ENCODE data around the gene SLMAP.

SLMAP gene

GRCh38 chr3:57755741-57756527, at the start of gene SLMAP:
SLMAP (plus strand) TSS chr3:57756309; CDS start chr3:57757652, 1,343 bp downstream.
- peak; percentile 95 for DNase-seq

GRCh38 chr3:57706462-57706861, 49.6 kb upstream of the SLMAP start:
- DNase-seq, result no peak

GRCh38 chr3:57709031-57709430, 47.1 kb upstream of the SLMAP start:
- DNase-seq, result no peak

GRCh38 chr3:57709559-57709958, 46.5 kb upstream of the SLMAP start:
- no peak for DNase-seq

DNA sequence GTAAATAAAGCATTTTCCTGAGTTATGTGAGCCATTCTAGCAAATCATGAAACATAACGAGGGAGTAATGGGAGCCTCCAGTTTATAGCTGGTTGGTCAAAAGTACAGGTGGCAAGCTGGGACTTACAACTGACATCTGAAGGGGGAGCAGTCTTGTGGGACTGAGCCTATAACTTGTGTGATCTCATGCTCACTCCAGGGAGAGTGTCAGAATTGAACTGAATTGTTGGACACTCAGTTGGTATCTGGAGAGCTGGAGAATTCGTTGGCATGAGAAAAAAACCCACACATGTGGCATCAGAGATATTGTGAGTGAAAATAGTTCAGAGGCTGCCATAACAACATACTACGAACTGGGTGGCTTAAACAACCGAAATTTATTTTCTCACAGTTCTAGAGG, 40.4 kb upstream of the SLMAP start:
- DNase-seq, result no peak

GRCh38 chr3:57717205-57717868, 38.8 kb upstream of the SLMAP start:
- DNase-seq, result no peak

- DNase-seq, result no peak
Measured at GRCh38 chr3:57718118-57718517, 38.0 kb upstream of the SLMAP start.

- DNase-seq, result no peak
Measured at GRCh38 chr3:57726397-57726796, 29.7 kb upstream of the SLMAP start.

DNA sequence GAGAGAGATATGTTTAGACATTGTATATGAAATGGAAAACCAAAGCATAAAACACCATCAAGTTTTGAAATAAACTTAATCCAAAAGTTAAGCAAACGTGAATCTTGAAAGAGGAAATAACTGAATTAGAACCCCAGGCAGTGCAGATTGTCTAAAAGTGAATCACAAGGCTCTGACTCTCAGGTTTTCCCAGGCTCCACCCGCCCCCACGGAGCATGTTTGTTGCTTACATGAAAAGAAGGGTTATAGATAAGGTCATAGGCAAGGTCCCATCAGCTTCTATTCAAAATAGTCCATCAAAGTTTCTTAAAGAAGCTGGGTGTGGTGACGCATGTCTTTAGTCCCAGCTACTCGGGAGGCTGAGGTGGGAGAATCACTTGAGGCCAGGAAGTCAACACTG, 29.0 kb upstream of the SLMAP start:
- no peak for DNase-seq

GRCh38 chr3:57729334-57730045, 26.6 kb upstream of the SLMAP start:
- no peak for DNase-seq

GRCh38 chr3:57730682-57731081, 25.4 kb upstream of the SLMAP start:
- DNase-seq, result no peak

DNA sequence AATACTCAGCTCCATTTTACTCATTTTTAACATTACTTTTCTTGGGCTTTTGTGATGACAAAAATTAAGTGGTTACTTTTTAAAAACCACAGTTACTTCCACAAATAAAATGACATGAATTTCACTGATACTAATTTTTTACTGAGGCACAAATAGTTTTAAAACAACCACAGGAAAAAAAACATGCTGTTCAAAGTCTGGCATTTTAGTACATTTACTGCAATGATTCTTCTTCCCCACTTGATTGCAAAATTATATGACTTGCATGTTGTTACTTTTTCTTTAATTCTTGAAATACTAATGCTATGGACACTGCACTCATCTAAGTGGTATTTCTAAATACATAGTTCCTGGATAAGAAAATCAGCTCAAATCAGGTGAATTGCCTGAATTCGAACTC, 24.8 kb upstream of the SLMAP start:
- DNase-seq, result no peak

- DNase-seq, result no peak
Measured at GRCh38 chr3:57733790-57734189, 22.3 kb upstream of the SLMAP start.

- no peak for DNase-seq
Measured at GRCh38 chr3:57735405-57735804, 20.7 kb upstream of the SLMAP start.

GRCh38 chr3:57737840-57738239, 18.3 kb upstream of the SLMAP start:
- no peak for DNase-seq

DNA sequence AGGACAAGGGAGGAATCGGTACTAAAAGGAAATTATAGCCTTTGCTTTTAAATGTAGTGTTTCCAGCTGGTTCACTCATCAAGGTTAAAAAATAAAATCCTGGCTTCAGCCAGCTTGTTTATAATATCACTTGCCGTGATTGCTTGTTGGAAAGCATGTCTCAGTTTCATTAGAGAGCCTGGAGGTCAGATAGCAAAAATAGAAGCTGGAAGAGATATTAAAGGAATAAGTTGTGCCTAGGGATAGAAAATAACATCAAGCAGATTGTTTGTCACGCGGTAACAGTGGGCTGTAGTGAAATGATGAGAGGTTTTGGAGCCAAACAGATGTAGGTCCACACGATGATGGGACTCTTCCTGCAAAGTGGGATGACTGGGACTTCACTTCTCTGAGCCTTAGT, 17.7 kb upstream of the SLMAP start:
- no peak for DNase-seq

DNA sequence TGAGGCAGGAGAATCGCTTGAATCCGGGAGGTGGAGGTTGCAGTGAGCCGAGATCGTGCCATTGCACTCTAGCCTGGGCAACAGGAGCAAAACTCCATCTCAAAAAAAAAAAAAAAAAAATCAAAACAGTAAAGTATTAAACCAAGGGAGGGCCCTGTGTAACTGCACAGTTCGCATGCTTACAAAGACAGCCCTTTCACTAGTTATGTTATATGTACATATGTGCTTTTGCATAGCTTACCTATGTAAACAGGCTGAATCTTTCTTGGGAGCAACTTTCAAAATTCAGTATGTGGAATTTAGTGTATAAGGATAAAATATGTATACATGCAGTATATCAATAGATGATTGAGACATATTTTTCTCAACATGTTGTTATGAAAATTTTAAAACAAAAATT, 16.1 kb upstream of the SLMAP start:
- DNase-seq, result no peak

DNA sequence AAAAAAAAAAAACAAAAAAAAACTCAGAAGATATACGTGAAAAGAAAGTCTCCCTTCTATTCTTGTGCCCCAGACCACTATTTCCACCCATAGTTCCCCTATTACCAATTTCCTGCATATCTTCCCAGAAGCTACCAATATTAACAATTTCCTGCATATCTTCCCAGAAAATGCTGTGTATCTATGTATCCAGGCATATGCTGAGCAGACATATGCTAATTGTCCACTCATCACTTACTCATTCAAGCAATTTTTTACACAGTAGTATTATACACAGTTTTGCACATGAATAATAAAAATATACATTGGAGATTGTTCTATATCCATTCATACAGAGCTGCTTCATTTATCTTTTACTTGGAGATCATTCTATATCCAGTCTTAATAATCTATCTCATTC, 12.6 kb upstream of the SLMAP start:
- DNase-seq, result no peak

- DNase-seq, result no peak
Measured at GRCh38 chr3:57745101-57745500, 11.0 kb upstream of the SLMAP start.

DNA sequence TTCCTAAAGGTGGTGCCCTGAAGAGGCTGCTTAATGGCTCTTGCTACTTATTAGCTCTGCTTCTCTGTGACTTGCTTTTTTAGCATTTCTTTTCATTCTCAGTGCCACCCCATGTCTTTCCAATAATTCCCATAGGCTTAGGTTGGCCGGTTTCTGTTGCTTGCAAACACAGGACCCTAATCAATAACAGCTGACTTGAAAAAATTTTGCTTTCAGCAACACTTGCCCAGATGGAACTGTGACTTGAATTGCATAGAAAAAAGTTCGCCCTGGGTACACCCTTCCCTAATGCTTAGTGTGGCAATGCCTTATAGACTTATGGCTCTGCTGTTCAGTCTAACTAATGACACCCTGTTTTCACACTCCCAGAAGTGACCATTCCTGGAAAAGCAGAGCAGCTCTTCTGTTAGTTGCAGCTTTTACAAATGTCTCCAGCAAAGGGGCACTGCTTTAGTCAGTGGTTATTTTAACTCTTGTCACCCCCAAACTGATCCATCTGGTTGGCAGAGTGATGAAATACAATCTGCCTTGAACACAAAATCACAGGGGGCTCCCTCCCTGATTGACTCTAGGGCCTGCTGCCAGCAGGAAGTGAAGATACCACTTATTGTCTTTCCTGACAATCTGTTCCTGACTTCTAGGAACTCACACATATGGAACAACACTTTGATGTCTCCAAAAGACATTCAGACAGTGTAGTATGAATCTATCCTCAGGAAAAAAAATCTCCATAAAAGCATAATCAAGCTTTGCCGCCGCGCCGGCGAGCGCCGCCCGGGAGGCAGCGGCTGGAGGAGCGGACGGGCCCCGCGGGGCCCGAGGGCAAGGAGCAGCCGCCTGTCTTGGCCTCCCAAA, 9.7 kb upstream of the SLMAP start:
- no peak for DNase-seq

DNA sequence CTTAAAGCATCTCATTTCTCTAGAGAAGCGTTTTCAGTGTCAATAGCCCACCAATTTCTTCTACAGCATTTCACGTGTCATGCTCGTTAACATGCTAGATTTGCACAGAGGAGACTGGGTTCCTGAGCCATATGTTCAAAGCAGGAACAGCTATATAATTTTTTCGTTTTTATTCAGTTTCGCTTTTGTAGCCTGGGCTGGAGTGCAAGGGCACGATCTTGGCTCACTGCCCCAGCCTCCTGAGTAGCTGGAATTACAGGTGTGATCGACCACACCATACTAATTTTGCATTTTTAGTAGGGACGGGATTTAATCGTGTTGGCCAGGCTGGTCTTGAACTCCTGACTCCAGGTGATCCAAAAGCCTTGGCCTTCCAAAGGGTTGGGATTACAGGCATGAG, 6.6 kb upstream of the SLMAP start:
- no peak for DNase-seq

GRCh38 chr3:57752307-57752706, 3.8 kb upstream of the SLMAP start:
- no peak for DNase-seq

- DNase-seq, result no peak
Measured at GRCh38 chr3:57753016-57753415, 3.1 kb upstream of the SLMAP start.

Data from right forelimb (tissue), 1 donor.